ENCODE measurements around the gene TBC1D9. TPM values are rescaled to one million over a fixed set of nuclear protein-coding genes. Genes with fewer than 3 reads are reported as not detected.

The TBC1D9 gene
- total and polyA plus RNA-seq, 10 of the 15 experiments (the other 5 are each of a cell fraction or from before 2014, with no cell fraction given), result 0.87 to 14.9 (median 7.1) TPM

DNA sequence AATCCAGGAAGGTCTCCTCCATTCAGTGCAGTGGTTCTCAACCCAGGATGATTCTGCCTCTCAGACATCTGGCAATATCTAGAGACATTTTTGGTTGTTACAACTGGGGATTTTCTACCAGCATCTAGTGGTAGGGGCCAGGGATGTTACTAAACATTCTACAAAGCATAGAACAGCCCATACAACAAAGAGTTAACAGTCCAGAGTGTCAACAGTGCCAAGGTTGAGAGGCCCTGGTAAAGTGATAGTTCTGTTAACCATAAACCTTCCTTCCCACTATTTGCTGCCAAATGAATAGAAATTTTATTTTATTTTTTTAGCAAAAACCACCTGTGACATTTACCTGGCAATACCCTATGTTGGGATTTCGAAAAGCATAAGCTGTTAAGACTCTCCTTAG lies 94.6 kb downstream of the TBC1D9 start (continued):
- TF ChIP-seq CREM (IDR thresholded peaks at IDR 0.05; ENCODE audit: low read depth) (no peak), RAD51 (IDR thresholded peaks at IDR 0.05) (no peak), FOS (IDR thresholded peaks at IDR 0.05; ENCODE audit: borderline replicate concordance, extremely low read depth, insufficient read length) (no peak)

DNA sequence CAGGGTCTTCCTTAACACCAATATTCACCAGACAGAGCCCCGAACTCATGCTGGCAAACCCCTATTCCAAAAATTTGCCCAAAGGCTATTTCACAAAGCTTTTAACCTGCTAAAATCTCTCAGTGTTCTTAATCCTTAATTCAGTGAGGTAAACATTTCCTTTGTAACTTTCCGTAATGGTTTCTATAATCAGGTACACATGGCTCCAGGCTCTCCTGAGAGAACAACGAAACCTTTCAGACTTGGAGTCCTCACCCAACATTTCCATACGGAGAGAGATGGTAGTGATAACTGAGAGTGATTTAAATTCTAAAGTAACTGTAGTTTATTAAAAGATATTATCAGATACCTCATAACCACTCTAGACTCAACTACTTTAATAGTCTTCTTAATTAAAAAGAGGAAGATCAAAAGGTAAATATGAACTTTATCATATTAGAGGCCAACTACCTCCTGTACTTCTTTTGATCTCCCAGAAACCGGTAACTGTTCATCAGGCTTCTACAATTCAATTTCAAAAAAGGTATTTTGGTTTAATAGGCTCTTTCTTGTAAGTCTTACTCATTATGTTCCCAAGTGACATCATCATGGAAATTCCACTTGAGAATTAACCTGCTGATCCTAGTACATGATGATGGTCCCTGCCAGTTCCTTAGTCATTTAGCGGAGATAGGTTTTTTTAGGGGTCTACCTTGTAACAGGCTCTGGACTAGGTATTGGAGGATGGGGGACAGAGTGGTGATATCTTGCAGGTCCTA lies 96.1 kb downstream of the TBC1D9 start:
- intact Hi-C loops (cut with micrococcal nuclease; ENCODE audit: unreplicated experiment) (no loop called here), in situ Hi-C loops (cut with MboI) (no loop called here)
- no peaks in the 10 kb centered on the region for H4K20me1 ChIP-seq (ENCODE audit: control insufficient read depth, insufficient read depth)
- no peak overlapping the region for H3K27ac ChIP-seq (ENCODE audit: control insufficient read depth, insufficient read depth)
- ChIA-PET CTCF (interaction anchor here (0.7 kb wide), 1 partner anchor 12 kb away, joined by 3 read pairs; no protein-coding TSS in a partner anchor), POLR2A (no interaction called here), SMC1A (ENCODE audit: uncharacterized antibody, unreplicated experiment) (no interaction called here), RAD21 (ENCODE audit: unreplicated experiment) (no interaction called here)
- no TSS peak for BruUV-seq (replicated peaks)
- no peaks in the 10 kb centered on the region for H3K9me3 ChIP-seq (replicated peaks; ENCODE audit: control insufficient read depth, insufficient read depth, low read length)
- H3K9ac ChIP-seq (ENCODE audit: control insufficient read depth, insufficient read depth, low read length), result no peak overlapping the region
- ATAC-seq, result no peak
- peaks cover 1 to 3% of the 10 kb centered on the region in 2 experiments; a peak in 2 of 4 replicates for H3K36me3 ChIP-seq (ENCODE audit: control insufficient read depth in 2 of 2, insufficient read depth in 2 of 2, low read length in 1 of 2)
- no peaks in the 10 kb centered on the region for H3K4me1 ChIP-seq (ENCODE audit: control insufficient read depth, insufficient read depth, low read length)
- no peak overlapping the region for H3K4me3 ChIP-seq
- no peak overlapping the region for H2AFZ ChIP-seq (ENCODE audit: control insufficient read depth, low read depth, low read length)
- H3K27me3 ChIP-seq (replicated peaks in 1 of 2; ENCODE audit: control insufficient read depth in 2 of 2, insufficient read depth in 2 of 2, low read length in 1 of 2), result no peaks in the 10 kb centered on the region
- WGBS (ENCODE audit: insufficient coverage, insufficient replicate concordance, low lambda C conversion rate, missing lambda C conversion rate), result 39% methylated on average over 6 of the region's 6 CpGs
- TF ChIP-seq, protein P1, sequence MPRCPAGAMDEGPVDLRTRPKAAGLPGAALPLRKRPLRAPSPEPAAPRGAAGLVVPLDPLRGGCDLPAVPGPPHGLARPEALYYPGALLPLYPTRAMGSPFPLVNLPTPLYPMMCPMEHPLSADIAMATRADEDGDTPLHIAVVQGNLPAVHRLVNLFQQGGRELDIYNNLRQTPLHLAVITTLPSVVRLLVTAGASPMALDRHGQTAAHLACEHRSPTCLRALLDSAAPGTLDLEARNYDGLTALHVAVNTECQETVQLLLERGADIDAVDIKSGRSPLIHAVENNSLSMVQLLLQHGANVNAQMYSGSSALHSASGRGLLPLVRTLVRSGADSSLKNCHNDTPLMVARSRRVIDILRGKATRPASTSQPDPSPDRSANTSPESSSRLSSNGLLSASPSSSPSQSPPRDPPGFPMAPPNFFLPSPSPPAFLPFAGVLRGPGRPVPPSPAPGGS (IDR thresholded peaks at IDR 0.05; ENCODE audit: borderline replicate concordance, insufficient read depth, low read depth, low read length, poor library complexity, severe bottlenecking), result no peak
- peak; percentile 10; the same call in 1 of the 2 replicates for TF ChIP-seq JUNB (IDR thresholded peaks at IDR 0.05)
- DNase-seq (ENCODE audit: low read depth, low spot score), result no peak
- H3K79me2 ChIP-seq (ENCODE audit: control insufficient read depth, insufficient read depth, low read length), result no peaks in the 10 kb centered on the region
- no peak for FAIRE-seq
- H3K4me2 ChIP-seq (ENCODE audit: control insufficient read depth, insufficient read depth), result no peak overlapping the region
